Colonic mucosa (tissue), 4 donors: Measurements from ENCODE around the gene DGKD. TPM values are rescaled to one million over a fixed set of nuclear protein-coding genes. Genes with fewer than 3 reads are reported as not detected.
A peak's percentile ranks its signal among the peaks of the same experiment; 100 is the strongest.

ENCODE experiments used
- DNase-seq: peaks from one replicate; pipeline ENCODE4 v3.0.0-alpha.2; 2020
- H3K27ac ChIP-seq: fragments of 200-600 bp; one replicate; pipeline ENCODE4 v1.8.0; 2021
- H3K27me3 ChIP-seq: fragments of 200-600 bp; one replicate; pipeline ENCODE4 v1.8.0; 2021
- H3K36me3 ChIP-seq: fragments of 200-600 bp; one replicate; pipeline ENCODE4 v1.8.0; 2021
- H3K4me1 ChIP-seq: fragments of 200-600 bp; one replicate; pipeline ENCODE4 v1.8.0; 2021; ENCODE audit warnings: mild to moderate bottlenecking
- H3K4me3 ChIP-seq: fragments of 200-600 bp; one replicate; pipeline ENCODE4 v1.8.0; 2021
- H3K9ac ChIP-seq, 2 donors: one replicate each; pipeline ENCODE4 v1.7.0; 2013; ENCODE audit warnings: control low read depth in 2 of 2, low read depth in 2 of 2, low read length in 2 of 2
- H3K9me3 ChIP-seq: fragments of 200-600 bp; one replicate; pipeline ENCODE4 v1.8.0; 2021
- intact Hi-C: fragments of 100-400 bp; cut with DNase I; formaldehyde crosslinking; loops from one replicate; pipeline ENCODE4 v1.14.1; 2022
- total RNA-seq, 2 donors: library from RNA; stranded (reverse); fragmentation: NEBNext Ultra II Directional in 1 of 2; extraction: Animal tissue kit (Norgen Biotek cat#: 25700) in 1 of 2; gene quantifications; one replicate each; pipeline ENCODE4 v1.2.1, GENCODE V29; 2021
- TF ChIP-seq, protein P1 (sequence below): fragments of 200-600 bp; IDR thresholded peaks from one replicate; pipeline ENCODE4 v1.8.0; 2022; ENCODE audit warnings: antibody characterized with exemption, mild to moderate bottlenecking
- donor health status: healthy.
- donor health status: DM: no; HTN: no; CAD: no.
- donor health status: DM: no; HTN: no; CAD: no.

DGKD gene
- total RNA-seq, 2 donors from 2014 or later, result 64.4 to 94.6 TPM

- no peak overlapping the region for H3K27ac ChIP-seq
- no peak overlapping the region for H3K9ac ChIP-seq
- no peaks in the 10 kb centered on the region for H3K36me3 ChIP-seq
- H3K4me3 ChIP-seq, result no peak overlapping the region
- H3K9me3 ChIP-seq, result no peaks in the 10 kb centered on the region
- no peak for DNase-seq
- TF ChIP-seq, protein P1, sequence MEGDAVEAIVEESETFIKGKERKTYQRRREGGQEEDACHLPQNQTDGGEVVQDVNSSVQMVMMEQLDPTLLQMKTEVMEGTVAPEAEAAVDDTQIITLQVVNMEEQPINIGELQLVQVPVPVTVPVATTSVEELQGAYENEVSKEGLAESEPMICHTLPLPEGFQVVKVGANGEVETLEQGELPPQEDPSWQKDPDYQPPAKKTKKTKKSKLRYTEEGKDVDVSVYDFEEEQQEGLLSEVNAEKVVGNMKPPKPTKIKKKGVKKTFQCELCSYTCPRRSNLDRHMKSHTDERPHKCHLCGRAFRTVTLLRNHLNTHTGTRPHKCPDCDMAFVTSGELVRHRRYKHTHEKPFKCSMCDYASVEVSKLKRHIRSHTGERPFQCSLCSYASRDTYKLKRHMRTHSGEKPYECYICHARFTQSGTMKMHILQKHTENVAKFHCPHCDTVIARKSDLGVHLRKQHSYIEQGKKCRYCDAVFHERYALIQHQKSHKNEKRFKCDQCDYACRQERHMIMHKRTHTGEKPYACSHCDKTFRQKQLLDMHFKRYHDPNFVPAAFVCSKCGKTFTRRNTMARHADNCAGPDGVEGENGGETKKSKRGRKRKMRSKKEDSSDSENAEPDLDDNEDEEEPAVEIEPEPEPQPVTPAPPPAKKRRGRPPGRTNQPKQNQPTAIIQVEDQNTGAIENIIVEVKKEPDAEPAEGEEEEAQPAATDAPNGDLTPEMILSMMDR, result no peak
- H3K27me3 ChIP-seq, result no peaks in the 10 kb centered on the region
- H3K4me1 ChIP-seq, result no peaks in the 10 kb centered on the region
- intact Hi-C loops, result no loop called here
Observed at GRCh38 chr2:233399306-233400225, 45.3 kb downstream of the DGKD start.

- Histone ChIP-seq H3K27me3 (no peaks in the 10 kb centered on the region), H3K27ac (no peak overlapping the region), H3K4me3 (no peak overlapping the region), H3K4me1 (no peaks in the 10 kb centered on the region), H3K9me3 (no peaks in the 10 kb centered on the region), H3K9ac (no peak overlapping the region), H3K36me3 (no peaks in the 10 kb centered on the region)
- TF ChIP-seq, protein P1, result no peak
- no peak for DNase-seq
- intact Hi-C loops, result no loop called here
Observed at GRCh38 chr2:233400341-233400740, 46.0 kb downstream of the DGKD start.

GRCh38 chr2:233400961-233401360, 46.7 kb downstream of the DGKD start:
- no peaks in the 10 kb centered on the region for H3K36me3 ChIP-seq
- H3K4me1 ChIP-seq, result no peaks in the 10 kb centered on the region
- H3K27ac ChIP-seq, result no peak overlapping the region
- DNase-seq, result no peak
- intact Hi-C loops, result no loop called here
- H3K27me3 ChIP-seq, result no peaks in the 10 kb centered on the region
- no peak overlapping the region for H3K9ac ChIP-seq
- TF ChIP-seq, protein P1, result no peak
- H3K4me3 ChIP-seq, result no peak overlapping the region
- no peaks in the 10 kb centered on the region for H3K9me3 ChIP-seq

DNA sequence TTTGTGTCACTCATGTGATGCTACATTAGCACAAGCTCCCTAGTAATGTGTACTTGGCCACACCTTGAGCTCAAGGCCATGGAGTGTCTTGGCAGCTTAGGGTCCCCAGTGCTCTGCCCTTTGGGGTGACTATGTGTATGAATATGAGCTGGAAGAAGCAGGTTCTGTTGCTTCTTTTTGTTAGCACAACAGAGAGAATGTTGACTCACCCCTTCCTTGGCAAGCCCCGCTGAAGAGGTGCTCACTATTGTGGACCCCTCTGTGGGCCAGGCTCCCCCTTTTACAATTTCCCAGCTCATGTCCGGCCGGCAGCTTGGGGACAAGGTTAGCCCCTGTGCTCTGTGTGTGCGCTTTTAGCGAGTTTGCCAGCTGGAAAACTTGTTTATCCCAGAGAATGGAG, 48.1 kb downstream of the DGKD start:
- intact Hi-C loops, result no loop called here
- TF ChIP-seq, protein P1, result no peak
- peak overlapping the region; percentile 15 for H3K27ac ChIP-seq
- H3K9ac ChIP-seq, result peak overlapping the region in 1 of 2 donors; percentile 48
- H3K36me3 ChIP-seq, result no peaks in the 10 kb centered on the region
- no peak overlapping the region for H3K4me3 ChIP-seq
- no peak for DNase-seq
- H3K27me3 ChIP-seq, result no peaks in the 10 kb centered on the region
- no peaks in the 10 kb centered on the region for H3K9me3 ChIP-seq
- no peaks in the 10 kb centered on the region for H3K4me1 ChIP-seq

- H3K4me3 ChIP-seq, result no peak overlapping the region
- H3K27me3 ChIP-seq, result no peaks in the 10 kb centered on the region
- H3K36me3 ChIP-seq, result no peaks in the 10 kb centered on the region
- H3K9me3 ChIP-seq, result no peaks in the 10 kb centered on the region
- H3K9ac ChIP-seq, result peak overlapping the region in 1 of 2 donors; percentile 48
- no peak for DNase-seq
- H3K4me1 ChIP-seq, result no peaks in the 10 kb centered on the region
- TF ChIP-seq, protein P1, result no peak
- intact Hi-C loops, result no loop called here
- H3K27ac ChIP-seq, result peak overlapping the region; percentile 15
Observed at GRCh38 chr2:233402789-233403188, 48.5 kb downstream of the DGKD start.
